ENCODE measurements around the gene TRIM2. TPM values are rescaled to one million over a fixed set of nuclear protein-coding genes. Genes with fewer than 3 reads are reported as not detected.

The TRIM2 gene
- total RNA-seq, 2 donors from 2014 or later, result 1.3 to 1.4 TPM

GRCh38 chr4:153204728-153205648 lies 745 bp downstream of the TRIM2 start:
- H3K27me3 Mint-ChIP-seq (ENCODE audit: low read depth), result no peaks in the 10 kb centered on the region
- ATAC-seq (replicated peaks in 1 of 2), result peak; percentile 60 to 66
- peak; percentile 20 to 37 for DNase-seq

GRCh38 chr4:153205757-153206156 lies 1.5 kb downstream of the TRIM2 start:
- Mint-ChIP-seq H3K4me1 (ENCODE audit: low read depth) (peaks cover 35% of the 10 kb centered on the region), H3K27ac (no peak overlapping the region), H3K36me3 (ENCODE audit: insufficient read depth in 2 of 2) (no peaks in the 10 kb centered on the region), H3K4me3 (peak overlapping the region; percentile 56 to 75), H3K9me3 (no peaks in the 10 kb centered on the region), H3K27me3 (ENCODE audit: low read depth) (no peaks in the 10 kb centered on the region)
- ATAC-seq (replicated peaks in 1 of 2) (peak; percentile 65 to 84), DNase-seq (peak; percentile 25 to 38)

More at GRCh38 chr4:153204728-153205648, 745 bp downstream of the TRIM2 start:
- no peaks in the 10 kb centered on the region for H3K9me3 Mint-ChIP-seq
- no peaks in the 10 kb centered on the region for H3K36me3 Mint-ChIP-seq (ENCODE audit: insufficient read depth in 2 of 2)
- H3K4me1 Mint-ChIP-seq (ENCODE audit: low read depth), result peaks cover 35% of the 10 kb centered on the region
- H3K4me3 Mint-ChIP-seq, result peak overlapping the region; percentile 56 to 75
- H3K27ac Mint-ChIP-seq, result peak overlapping the region; percentile 70

- H3K27me3 Mint-ChIP-seq (ENCODE audit: low read depth), result no peaks in the 10 kb centered on the region
- no peak for DNase-seq
- H3K4me1 Mint-ChIP-seq (ENCODE audit: low read depth), result peaks cover 35% of the 10 kb centered on the region
- H3K4me3 Mint-ChIP-seq, result peak overlapping the region in 1 of 2 donors; percentile 40
- peak overlapping the region; percentile 76 for H3K27ac Mint-ChIP-seq
- no peaks in the 10 kb centered on the region for H3K36me3 Mint-ChIP-seq (ENCODE audit: insufficient read depth in 2 of 2)
- H3K9me3 Mint-ChIP-seq, result no peaks in the 10 kb centered on the region
- ATAC-seq (replicated peaks in 1 of 2), result no peak
Observed at GRCh38 chr4:153206534-153206933, 2.3 kb downstream of the TRIM2 start.

GRCh38 chr4:153207027-153207426 lies 2.8 kb downstream of the TRIM2 start:
- peak overlapping the region; percentile 76 for H3K27ac Mint-ChIP-seq
- H3K27me3 Mint-ChIP-seq (ENCODE audit: low read depth), result no peaks in the 10 kb centered on the region
- ATAC-seq (replicated peaks in 1 of 2) (peak; percentile 44 to 50), DNase-seq (peak; percentile 7 to 9)
- peak overlapping the region in 1 of 2 donors; percentile 40 for H3K4me3 Mint-ChIP-seq
- peaks cover 37% of the 10 kb centered on the region for H3K4me1 Mint-ChIP-seq (ENCODE audit: low read depth)
- no peaks in the 10 kb centered on the region for H3K9me3 Mint-ChIP-seq
- no peaks in the 10 kb centered on the region for H3K36me3 Mint-ChIP-seq (ENCODE audit: insufficient read depth in 2 of 2)

GRCh38 chr4:153207567-153207966 lies 3.3 kb downstream of the TRIM2 start:
- peaks cover 42% of the 10 kb centered on the region for H3K4me1 Mint-ChIP-seq (ENCODE audit: low read depth)
- H3K9me3 Mint-ChIP-seq, result no peaks in the 10 kb centered on the region
- ATAC-seq (replicated peaks in 1 of 2), result no peak
- H3K27ac Mint-ChIP-seq, result no peak overlapping the region
- no peaks in the 10 kb centered on the region for H3K36me3 Mint-ChIP-seq (ENCODE audit: insufficient read depth in 2 of 2)
- no peak overlapping the region for H3K4me3 Mint-ChIP-seq
- H3K27me3 Mint-ChIP-seq (ENCODE audit: low read depth), result no peaks in the 10 kb centered on the region
- no peak for DNase-seq

GRCh38 chr4:153209410-153209809 lies 5.2 kb downstream of the TRIM2 start:
- Mint-ChIP-seq H3K36me3 (ENCODE audit: insufficient read depth in 2 of 2) (no peaks in the 10 kb centered on the region), H3K27ac (no peak overlapping the region), H3K4me3 (no peak overlapping the region), H3K27me3 (ENCODE audit: low read depth) (no peaks in the 10 kb centered on the region), H3K9me3 (no peaks in the 10 kb centered on the region), H3K4me1 (ENCODE audit: low read depth) (peaks cover 42% of the 10 kb centered on the region)
- ATAC-seq (replicated peaks in 1 of 2), result no peak
- DNase-seq, result no peak

GRCh38 chr4:153210727-153211126 lies 6.5 kb downstream of the TRIM2 start:
- DNase-seq (no peak), ATAC-seq (replicated peaks in 1 of 2) (no peak)
- Mint-ChIP-seq H3K4me3 (no peak overlapping the region), H3K9me3 (no peaks in the 10 kb centered on the region), H3K27me3 (ENCODE audit: low read depth) (no peaks in the 10 kb centered on the region), H3K36me3 (ENCODE audit: insufficient read depth in 2 of 2) (no peaks in the 10 kb centered on the region), H3K4me1 (ENCODE audit: low read depth) (peaks cover 29% of the 10 kb centered on the region), H3K27ac (no peak overlapping the region)

GRCh38 chr4:153211986-153212728 lies 7.9 kb downstream of the TRIM2 start:
- DNase-seq (no peak), ATAC-seq (replicated peaks in 1 of 2) (peak in 1 of 2 donors; percentile 28)
- no peaks in the 10 kb centered on the region for H3K36me3 Mint-ChIP-seq (ENCODE audit: insufficient read depth in 2 of 2)
- H3K4me1 Mint-ChIP-seq (ENCODE audit: low read depth), result peaks cover 14% of the 10 kb centered on the region
- H3K9me3 Mint-ChIP-seq, result no peaks in the 10 kb centered on the region
- no peak overlapping the region for H3K27ac Mint-ChIP-seq
- no peak overlapping the region for H3K4me3 Mint-ChIP-seq
- H3K27me3 Mint-ChIP-seq (ENCODE audit: low read depth), result peaks cover 9% of the 10 kb centered on the region

- no peak for DNase-seq
- peak in 1 of 2 donors; percentile 23 for ATAC-seq (replicated peaks in 1 of 2)
- peaks cover 15% of the 10 kb centered on the region for H3K27me3 Mint-ChIP-seq (ENCODE audit: low read depth)
- H3K9me3 Mint-ChIP-seq, result no peaks in the 10 kb centered on the region
- peaks cover 10% of the 10 kb centered on the region for H3K4me1 Mint-ChIP-seq (ENCODE audit: low read depth)
- no peaks in the 10 kb centered on the region for H3K36me3 Mint-ChIP-seq (ENCODE audit: insufficient read depth in 2 of 2)
- H3K4me3 Mint-ChIP-seq, result peak overlapping the region in 1 of 2 donors; percentile 18
- H3K27ac Mint-ChIP-seq, result no peak overlapping the region
Observed at GRCh38 chr4:153212736-153213135, 8.5 kb downstream of the TRIM2 start.

GRCh38 chr4:153215921-153216320 lies 11.7 kb downstream of the TRIM2 start:
- no peaks in the 10 kb centered on the region for H3K9me3 Mint-ChIP-seq
- peaks cover 10% of the 10 kb centered on the region for H3K4me1 Mint-ChIP-seq (ENCODE audit: low read depth)
- ATAC-seq (replicated peaks in 1 of 2) (no peak), DNase-seq (no peak)
- no peak overlapping the region for H3K27ac Mint-ChIP-seq
- no peaks in the 10 kb centered on the region for H3K36me3 Mint-ChIP-seq (ENCODE audit: insufficient read depth in 2 of 2)
- no peak overlapping the region for H3K4me3 Mint-ChIP-seq
- peaks cover 25% of the 10 kb centered on the region for H3K27me3 Mint-ChIP-seq (ENCODE audit: low read depth)

GRCh38 chr4:153216546-153216945 lies 12.3 kb downstream of the TRIM2 start:
- Mint-ChIP-seq H3K27me3 (ENCODE audit: low read depth) (peaks cover 31% of the 10 kb centered on the region), H3K36me3 (ENCODE audit: insufficient read depth in 2 of 2) (no peaks in the 10 kb centered on the region), H3K4me1 (ENCODE audit: low read depth) (peaks cover 10% of the 10 kb centered on the region), H3K27ac (no peak overlapping the region), H3K4me3 (no peak overlapping the region), H3K9me3 (no peaks in the 10 kb centered on the region)
- ATAC-seq (replicated peaks in 1 of 2), result no peak
- no peak for DNase-seq

- Mint-ChIP-seq H3K27me3 (ENCODE audit: low read depth) (peaks cover 33% of the 10 kb centered on the region), H3K9me3 (no peaks in the 10 kb centered on the region), H3K36me3 (ENCODE audit: insufficient read depth in 2 of 2) (no peaks in the 10 kb centered on the region), H3K4me1 (ENCODE audit: low read depth) (peaks cover 8% of the 10 kb centered on the region), H3K4me3 (no peak overlapping the region), H3K27ac (no peak overlapping the region)
- ATAC-seq (replicated peaks in 1 of 2) (no peak), DNase-seq (no peak)
Observed at GRCh38 chr4:153217440-153217839, 13.2 kb downstream of the TRIM2 start.

- peaks cover 42% of the 10 kb centered on the region for H3K27me3 Mint-ChIP-seq (ENCODE audit: low read depth)
- peaks cover 16% of the 10 kb centered on the region for H3K4me1 Mint-ChIP-seq (ENCODE audit: low read depth)
- no peak overlapping the region for H3K27ac Mint-ChIP-seq
- no peaks in the 10 kb centered on the region for H3K9me3 Mint-ChIP-seq
- H3K36me3 Mint-ChIP-seq (ENCODE audit: insufficient read depth in 2 of 2), result no peaks in the 10 kb centered on the region
- ATAC-seq (replicated peaks in 1 of 2) (no peak), DNase-seq (no peak)
- no peak overlapping the region for H3K4me3 Mint-ChIP-seq
Observed at GRCh38 chr4:153218961-153219360, 14.7 kb downstream of the TRIM2 start.
